NCI-H2107 treated with DMSO at 0.1 percent for 48 hours (cell line): Measurements from ENCODE around the gene INSIG1.

Experiments
- DNase-seq: peaks from one replicate; lab custom pipeline; 2025; ENCODE audit not compliant: unreplicated experiment; lab: John Stamatoyannopoulos, UW

INSIG1 gene

DNA sequence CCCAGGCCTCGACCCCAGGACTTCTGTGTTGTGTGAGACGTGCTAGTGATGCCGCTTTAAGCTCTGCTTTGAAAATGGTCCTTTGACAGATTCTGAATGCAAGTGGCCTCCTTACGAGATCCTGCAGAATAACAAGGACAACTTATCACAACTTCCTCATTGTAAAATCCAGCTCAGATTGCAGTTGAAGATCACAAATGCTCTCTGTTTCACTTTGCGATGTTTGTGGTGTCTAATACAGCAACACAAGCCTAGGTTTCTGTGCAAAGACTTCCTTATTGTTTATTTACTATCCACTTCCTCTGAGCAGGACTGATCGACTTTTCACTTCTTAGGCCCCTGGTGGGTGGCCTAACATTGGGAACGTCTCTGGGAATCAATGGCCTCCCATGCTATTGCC is 31.7 kb upstream of the INSIG1 start:
- no peak for DNase-seq

DNA sequence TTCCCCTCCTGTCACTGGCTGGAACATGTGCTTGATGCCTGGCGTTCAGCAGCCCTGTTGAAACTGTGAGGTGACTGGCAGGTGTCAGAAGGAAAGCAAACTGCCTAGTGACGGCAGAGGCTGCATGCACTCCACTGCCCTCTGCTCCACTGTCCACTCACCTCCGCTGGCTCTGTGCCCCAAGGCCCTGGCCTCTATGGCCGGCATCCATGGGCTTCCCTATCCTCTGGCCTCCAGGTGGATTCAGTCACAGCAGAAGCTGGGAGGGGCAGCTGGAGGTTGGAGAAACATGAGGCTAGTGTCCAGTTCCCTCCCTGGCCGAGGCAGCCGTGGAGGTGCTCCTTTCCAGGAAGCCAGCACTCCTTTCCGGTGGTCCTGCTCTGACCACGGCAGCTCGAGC is 31.2 kb upstream of the INSIG1 start:
- no peak for DNase-seq

DNA sequence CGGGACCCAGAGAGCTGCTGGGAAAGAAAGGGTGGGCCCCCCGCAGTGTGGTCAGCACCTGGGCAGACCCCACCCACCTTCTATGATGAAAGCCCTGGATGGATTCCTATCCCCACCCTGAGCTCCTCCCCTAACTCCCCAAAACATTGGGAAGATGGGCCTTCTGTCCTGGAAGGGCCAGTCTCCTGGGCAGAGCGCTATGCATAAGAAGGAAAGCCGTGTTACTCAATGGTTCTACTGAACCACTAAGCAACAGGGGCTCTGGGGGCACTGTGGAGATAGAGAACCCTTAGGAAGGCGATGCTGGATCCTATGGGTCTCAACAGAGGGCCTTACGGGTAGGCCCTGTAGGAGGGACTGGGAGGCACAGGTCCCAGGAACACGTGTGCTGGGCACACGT is 30.7 kb upstream of the INSIG1 start:
- DNase-seq: no peak

DNA sequence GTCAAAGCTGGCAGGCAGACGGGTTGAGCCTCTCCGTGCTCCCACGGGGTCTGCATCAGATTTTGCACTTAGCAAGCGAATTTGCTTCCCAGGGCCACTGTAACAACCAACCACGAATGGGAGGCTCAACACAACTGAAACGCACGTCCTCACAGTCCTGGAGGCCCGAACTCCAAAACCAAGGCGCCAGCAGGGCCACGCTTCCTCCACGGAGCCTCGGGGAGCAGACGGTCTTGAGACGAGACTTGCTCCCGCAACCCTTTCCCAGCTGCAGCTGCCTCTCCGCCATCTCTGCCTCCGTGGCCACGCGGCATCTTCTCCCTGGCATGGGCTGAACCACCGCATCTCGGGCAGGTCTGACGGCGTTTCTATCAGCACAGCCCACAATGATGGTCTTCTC is 30.2 kb upstream of the INSIG1 start:
- no peak for DNase-seq

DNA sequence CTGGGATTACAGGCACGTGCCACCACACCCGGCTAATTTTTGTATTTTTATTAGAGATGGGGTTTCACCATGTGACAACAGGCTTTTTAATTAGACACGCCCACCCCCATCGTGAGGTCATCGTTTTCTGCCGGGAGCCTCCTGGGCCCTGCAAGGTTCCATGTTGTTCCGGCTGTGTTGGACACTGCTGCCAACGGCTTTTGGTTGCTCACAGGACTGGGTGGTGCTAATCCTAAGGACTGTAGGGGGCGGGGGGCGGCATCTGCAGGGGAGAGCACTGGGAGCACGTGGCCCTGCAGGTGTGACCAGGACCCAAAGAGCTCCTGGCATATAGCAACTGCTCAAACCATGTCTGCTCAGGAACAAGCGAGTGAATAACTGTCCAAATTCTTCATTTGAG is 29.5 kb upstream of the INSIG1 start:
- no peak for DNase-seq

DNA sequence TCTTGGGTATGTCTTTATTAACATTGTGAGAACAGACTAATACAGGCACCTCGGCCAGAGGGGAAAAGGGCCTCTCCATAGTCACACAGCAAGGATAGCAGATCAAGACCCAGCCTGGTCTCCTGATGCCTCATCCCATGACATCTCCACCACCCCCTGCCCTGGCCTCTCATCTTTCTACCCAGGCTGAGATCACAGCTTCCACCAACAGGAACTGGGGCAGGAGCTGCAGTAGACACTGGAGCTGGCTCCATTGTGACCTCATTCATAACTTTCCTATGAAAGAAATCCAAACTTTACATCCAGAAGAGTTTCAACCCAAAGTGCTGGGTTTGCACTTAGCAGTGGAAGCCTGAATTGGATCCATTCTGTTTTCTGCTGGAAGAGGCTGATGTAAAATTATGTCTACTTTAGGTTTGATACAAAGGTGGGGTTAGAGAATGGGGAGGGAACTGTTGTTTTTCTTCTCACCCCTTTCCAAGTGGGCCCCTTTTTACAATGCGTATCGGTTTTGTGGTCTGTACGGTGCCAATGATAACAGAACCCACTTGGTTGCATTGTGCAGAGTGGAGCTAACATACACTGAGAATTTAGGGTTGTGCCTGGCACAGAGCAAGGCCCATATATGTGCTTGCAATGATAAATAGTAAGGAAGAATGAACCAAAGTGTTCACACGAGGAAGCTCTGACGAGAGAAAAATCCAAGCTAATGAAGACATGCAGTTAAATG is 28.6 kb upstream of the INSIG1 start:
- no peak for DNase-seq

DNA sequence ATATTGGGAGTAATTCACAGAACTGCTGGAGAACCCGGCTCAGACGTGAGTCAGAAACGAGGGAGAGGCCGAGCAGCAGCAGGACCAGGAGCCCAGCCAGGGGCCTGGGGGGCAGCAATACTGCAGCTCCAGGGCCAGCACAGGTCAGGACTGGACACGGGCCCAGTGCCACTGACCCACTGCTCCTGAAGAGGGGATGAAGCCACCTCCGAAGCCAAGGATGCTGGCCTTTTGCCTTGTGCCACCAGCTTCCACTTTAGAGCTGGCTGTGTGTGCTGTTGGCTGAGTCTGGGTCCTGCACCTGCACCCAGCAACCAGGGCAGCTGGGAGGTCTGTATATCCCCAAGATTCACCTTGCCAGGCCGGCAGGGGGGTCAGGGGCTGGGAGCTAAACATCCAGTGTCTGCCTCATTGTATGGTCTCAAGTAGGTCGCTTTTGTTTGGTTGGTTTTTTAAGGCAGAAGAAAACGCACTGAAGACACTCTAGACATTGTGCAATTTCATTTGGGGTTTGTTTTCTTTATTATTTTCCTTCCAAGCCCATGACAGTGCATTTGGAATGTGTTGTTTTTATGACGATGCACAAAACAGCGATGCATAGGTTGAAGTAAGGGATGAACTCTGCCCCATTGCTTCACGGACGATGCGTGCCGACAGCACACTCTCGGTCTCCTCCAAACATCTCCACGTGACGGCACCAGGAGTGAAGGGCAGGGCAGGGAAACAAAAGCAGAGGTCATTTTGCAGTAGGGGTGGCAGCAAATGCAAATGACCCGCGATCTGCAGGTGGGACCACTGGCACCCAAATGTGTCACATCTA is 27.7 kb upstream of the INSIG1 start:
- DNase-seq: no peak

DNA sequence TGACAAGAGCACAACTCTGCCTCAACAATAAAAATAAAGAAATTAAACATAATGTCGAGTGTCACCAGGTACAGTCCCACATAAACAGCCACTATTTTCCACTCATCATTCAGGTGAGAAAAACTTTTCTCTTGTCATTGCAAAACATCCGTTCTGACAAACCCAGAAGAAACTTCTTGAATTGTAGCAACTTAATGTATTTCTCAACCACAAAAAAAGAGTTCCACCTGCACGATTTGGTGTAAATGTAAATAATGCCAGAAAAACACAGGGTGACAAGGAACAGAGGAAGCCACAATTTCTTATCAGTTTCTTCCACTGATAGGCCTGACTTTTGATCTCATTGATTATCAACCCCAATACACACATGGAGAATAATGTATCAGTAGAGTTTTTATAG is 26.8 kb upstream of the INSIG1 start:
- no peak for DNase-seq

DNA sequence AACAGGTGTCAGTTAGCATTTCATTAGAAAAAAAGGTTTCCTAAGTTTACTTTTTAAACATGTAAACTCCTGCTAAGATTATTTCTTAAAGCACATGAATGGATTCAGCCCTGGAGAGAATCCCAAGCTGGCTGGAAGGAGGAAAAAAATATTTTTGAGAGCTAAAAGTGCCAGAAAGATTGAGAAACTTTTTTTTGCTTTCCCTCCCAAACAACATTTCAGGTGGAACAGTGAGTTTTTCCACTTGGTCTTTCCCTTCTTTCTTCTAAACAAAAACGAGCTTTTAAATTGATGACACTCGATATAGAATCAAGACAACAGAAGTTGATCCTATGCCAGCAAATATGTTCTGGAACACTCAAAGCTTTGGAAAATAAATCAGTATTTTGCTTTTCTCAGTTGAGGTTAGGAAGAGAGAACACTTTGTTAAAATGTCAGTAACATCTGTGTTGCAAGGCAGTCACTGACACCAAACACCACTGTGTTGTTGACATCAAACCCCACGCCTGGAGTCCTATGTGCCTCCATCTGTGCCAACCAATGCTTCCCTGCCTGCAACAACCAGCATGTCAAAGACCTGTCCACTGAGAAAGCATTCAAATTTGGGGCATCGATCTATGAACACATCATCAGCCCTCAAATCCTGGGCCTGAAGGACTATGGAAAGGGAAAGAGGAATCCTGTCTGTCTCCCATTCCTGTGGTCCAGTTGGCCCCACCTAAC is 22.9 kb upstream of the INSIG1 start:
- DNase-seq: no peak

DNA sequence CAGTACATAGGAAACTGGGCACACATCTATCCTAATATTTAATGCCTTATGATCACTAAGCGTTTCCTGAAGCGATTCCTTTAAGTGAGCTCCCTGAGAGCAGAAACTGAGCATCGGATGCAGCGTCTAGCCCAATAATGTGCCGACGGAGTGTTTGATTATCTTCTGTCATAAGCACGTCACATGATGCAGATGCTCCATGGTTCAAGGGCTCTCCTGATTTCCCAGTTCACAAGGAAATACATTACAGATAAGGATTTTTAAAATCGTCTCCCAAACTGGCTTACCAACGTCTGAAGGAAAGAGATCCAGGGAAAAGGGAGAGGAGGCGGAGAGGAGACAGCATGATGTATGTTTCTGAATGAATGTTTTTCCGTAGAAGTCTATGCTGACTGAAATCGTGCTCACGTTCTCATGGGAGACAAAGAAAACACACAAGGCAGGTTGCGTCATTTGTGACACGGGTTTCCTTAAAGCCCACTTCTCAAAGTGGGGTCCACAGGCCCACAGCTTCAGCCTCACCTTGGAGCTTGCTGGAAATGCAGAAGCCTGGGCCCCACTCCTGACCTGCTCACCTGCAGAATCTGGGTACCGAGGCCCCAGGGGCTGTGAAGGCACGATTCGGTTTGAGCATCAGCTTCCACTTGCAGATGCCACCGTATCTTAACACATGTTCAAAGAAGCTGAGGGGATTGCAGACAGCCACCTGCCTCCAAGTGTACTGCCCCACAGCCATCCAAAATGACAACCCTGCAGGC is 21.5 kb upstream of the INSIG1 start:
- DNase-seq: no peak

DNA sequence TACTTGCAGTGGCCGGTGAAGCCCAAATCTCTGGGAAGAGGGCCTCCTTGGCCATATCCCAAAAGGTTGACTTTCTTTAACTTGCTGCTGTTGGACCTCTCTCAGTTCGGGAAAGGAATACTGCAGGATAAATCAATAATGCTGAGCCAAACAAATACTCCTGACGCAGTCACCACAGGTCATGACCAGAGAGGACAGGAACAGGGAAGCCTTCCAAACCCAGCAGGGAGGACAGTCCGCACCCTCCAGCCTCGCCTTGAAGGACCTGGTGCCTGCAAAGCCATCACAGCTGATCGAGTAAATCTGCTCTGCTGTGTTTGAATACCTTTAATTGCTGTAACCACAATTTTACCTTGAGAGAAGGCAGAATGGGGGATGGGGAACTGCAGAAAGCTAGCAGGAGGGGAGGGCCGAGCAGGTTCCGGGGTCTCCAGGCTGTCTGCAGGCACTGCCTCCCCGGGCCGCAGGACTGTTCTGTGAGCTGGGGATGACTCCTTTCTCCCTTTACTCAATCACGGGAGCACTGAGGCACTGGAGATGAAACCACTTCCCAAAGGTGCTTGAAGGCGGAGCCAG is 20.8 kb upstream of the INSIG1 start:
- no peak for DNase-seq

DNA sequence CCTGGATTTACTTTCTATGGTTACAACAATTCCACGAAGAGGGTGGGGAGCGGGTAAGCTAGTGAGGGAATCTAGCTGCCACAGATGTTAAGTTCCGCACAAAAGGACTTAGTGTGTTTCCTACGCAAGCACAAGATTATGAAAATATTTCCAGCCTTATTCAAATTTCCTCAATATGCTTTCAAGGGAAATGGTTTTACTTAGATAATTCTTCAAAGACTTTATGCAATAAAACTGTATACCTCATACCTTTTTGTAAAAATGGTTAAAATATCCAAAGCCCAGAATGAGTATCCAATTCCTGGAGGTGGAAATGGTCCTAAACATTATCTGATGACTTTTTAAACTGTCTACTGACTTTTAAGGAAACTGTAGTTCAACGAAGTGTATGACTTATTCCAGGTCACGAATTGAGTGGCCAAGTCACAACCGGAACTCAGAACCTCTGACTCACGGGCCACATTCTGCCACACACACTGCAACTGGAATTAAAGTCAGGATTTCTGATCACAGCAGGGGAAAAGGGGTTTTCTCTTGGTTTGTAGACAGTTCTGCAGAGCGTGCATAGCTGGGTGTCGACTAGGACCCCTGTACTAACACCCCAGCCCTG is 20.2 kb upstream of the INSIG1 start:
- DNase-seq: no peak

DNA sequence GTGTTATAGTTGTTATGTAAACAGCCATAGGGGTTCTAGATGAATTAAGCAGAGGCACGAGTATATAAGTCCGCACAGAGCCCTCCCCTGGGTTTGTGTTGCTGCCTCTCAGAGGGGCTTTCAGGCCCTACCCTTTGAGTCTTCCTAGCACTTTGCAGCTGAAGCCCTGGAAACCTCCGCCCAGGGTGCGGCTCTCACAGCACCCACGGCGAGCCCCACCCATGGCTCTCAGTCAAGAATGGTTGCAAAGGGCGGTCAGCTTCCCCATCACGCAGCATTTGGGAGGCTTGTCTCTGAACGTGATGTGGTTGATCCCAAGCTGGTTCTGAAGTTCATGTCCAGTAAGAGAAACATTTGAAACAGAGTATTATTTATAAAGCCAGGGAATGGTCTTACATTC is 18.8 kb upstream of the INSIG1 start:
- DNase-seq: no peak

DNA sequence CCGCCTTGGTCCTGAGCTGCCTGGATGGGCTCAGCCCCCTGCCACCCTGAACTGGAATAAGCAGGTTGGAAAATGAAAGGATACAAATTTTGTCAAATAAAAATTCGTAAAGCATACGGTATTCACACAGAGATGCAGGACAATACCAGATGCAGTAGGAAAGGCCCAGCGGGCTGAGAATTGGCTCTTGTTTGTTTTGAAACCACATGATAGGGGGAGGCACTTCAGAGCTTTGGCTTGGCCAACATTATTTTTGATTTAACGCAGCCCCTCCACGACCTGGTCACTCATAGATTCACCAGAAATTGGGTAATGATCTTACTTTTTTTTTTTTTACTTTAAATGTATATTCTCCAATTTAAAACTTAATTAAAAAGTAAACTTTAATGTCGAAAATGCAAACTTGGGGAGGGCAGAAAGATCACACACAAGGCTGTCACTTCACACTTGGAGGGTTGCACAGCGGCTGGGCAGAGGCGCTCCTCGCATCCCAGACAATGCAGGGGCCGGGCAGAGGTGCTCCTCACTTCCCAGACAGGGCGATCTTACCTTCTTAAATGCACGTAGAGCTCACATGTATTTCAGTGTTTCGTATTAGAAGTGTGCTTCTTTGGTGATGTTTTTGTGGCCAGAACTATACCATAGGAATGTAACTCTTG is 17.8 kb upstream of the INSIG1 start:
- DNase-seq: no peak

DNA sequence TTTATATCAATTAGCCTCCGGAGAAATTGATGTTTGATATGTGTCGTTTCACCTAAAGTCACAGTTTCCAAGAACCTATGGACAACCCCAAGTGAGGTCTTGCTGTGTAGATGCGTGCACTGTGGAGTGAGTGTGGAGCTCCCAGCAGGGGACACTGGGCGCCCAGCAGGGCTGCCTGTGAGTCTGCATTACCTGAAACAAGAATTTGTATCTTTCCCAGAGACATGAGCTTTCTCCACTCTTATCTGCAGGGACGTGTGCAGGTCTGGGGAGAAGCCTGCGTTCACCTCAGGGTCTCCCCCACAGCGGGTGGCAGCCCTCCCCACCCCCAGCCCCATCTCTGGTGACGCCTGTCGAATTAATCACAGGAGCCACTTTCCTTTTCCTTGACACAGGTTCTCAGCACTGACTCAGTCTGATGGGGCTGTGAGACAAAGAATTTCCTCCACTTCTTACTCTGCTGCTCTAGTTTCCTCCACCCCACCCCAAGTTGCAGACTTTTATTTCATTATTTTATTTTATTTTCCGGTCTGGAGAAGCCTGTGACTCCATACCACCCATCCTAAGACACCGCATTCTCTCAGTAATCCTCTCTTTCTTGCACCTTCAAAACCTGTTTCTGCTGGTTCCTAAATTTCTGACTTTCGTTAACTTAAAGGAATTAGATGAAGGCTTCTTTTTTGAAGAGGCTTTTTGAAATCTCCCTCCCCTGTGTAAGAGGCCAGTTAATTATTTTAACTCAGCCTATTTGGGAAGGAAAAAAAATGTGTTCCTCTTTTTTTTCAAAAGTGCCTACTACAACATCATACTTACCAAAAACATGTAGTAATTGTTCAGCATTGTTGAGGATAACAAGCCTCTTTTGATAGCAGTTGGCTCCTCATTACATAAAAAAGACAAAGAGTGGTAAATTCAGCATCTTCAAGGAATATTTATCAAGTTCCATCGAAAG is 17.0 kb upstream of the INSIG1 start:
- no peak for DNase-seq

DNA sequence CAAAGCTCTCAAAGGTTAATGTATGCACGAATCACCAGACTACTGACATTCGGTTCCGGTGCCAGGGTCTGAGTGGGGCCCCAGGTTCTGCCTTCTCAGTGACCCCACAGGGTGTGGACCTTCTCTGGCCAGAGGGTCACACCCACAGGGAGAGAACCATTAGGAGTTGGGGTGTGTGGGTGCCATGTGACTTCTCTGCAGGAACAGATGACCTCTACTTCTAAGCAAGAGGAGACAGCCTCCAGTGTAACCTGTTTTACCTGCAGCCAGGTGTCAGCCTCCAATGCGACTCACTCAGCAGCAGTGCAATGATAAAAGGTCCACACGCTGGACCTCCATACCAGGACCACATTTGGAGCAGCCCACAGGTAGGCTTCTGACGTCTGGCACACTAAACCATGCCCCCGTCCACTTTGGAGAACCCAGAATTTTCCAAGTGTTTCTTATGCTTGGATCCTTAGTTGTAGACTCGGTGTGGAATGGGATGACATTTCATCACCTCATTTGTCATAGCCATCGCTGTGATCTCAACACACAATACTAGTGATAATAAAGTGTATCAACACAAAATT is 16.2 kb upstream of the INSIG1 start:
- no peak for DNase-seq

DNA sequence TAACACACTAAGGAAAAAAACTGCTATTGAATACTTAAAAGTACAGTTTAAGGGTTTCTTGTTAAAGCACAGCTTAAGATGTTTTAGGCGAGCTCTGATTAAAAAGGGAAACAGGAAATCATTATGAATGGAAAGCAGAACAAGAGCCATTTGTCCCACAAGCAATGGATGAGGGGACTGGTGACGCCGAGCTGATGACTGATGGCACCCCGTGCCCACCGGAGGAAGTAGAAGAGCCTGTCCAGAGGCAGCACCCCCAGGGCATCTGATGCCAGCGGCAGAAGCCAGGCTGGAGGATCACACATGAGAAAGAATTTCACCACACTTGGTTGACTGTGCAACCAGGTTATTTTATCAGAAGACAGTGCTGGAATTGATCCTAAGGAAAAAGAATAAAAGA is 15.0 kb upstream of the INSIG1 start:
- no peak for DNase-seq

DNA sequence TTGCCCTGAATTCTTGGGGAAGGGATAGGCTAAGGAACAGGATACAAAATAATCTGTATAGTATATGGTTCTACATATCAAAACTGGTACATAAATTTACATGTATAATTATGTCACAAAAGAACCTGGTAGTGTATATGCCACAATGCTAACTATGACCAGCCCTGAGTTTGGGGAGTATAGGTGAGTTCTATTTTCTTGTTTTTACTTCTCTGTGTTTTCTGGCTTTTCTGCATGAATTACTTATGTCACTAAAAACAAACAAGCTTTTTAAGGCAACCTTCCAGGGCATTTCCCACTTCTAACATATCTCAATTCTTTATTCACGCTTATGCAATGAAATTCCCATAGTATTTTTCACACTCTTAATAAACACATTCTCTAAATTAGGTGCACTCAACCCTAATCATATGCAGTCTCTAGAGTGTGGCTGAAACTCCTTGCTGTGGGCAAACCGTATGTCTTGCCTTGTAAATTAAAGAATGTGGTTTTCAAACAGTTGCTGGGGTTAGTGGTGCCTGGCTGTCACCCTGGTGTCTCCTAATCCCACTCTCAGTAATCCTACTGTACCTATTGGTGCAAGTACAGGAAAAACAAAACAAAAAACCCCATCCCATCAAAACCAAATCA is 14.0 kb upstream of the INSIG1 start:
- DNase-seq: no peak
